A673 (cell line): ENCODE results near the gene CREB5. TPM values are rescaled to one million over a fixed set of nuclear protein-coding genes. Genes with fewer than 3 reads are reported as not detected.

ENCODE experiments used
- BruUV-seq: library from RNA; stranded (reverse); fragments of 400-500 nt; replicated peaks from 2 replicates; lab custom pipeline; 2021; lab: Mats Ljungman, UMichigan
- CTCF ChIA-PET: fragments of 300-600 bp; sonication (Branson Sonifier 250); formaldehyde crosslinking; loops from one replicate; lab custom pipeline; 2022; ENCODE audit warnings: antibody characterized with exemption; lab: Charles Lee
- POLR2A ChIA-PET: fragments of 300-600 bp; sonication (Branson Sonifier 250); formaldehyde crosslinking; loops from one replicate; lab custom pipeline; 2022; ENCODE audit warnings: antibody characterized with exemption; ENCODE audit not compliant: low non-redundant PET; lab: Charles Lee
- DNase-seq: peaks from one replicate; pipeline ENCODE4 v3.0.0-alpha.2; 2015; ENCODE audit warnings: low spot score
- H3K27ac ChIP-seq: fragments of 200-600 bp; sonication (generic); 2 replicates; pipeline ENCODE4 v1.5.1; 2016; ENCODE audit warnings: mixed run types, low read depth, mild to moderate bottlenecking, mixed read lengths, antibody characterized with exemption, low read length; ENCODE audit not compliant: poor library complexity, severe bottlenecking
- H3K27me3 ChIP-seq: fragments of 200-600 bp; sonication (generic); replicated peaks from 2 replicates; pipeline ENCODE4 v1.6.1; 2017; ENCODE audit warnings: mixed run types, low read depth, mild to moderate bottlenecking, mixed read lengths, antibody characterized with exemption, low read length; ENCODE audit not compliant: insufficient read depth, poor library complexity
- H3K36me3 ChIP-seq: fragments of 200-600 bp; sonication (generic); 2 replicates; pipeline ENCODE4 v1.6.1; 2016; ENCODE audit warnings: mixed run types, mild to moderate bottlenecking, mixed read lengths, antibody characterized with exemption, low read length; ENCODE audit not compliant: insufficient read depth, poor library complexity, severe bottlenecking
- H3K4me1 ChIP-seq: fragments of 200-600 bp; sonication (generic); 2 replicates; pipeline ENCODE4 v1.6.1; 2017; ENCODE audit warnings: mixed run types, mild to moderate bottlenecking, mixed read lengths, antibody characterized with exemption, low read length; ENCODE audit not compliant: insufficient read depth, poor library complexity, severe bottlenecking
- H3K4me3 ChIP-seq: fragments of 200-600 bp; sonication (generic); 2 replicates; pipeline ENCODE4 v1.5.1; 2016; ENCODE audit warnings: low read depth, mixed run types, mild to moderate bottlenecking, mixed read lengths, low read length; ENCODE audit not compliant: poor library complexity, severe bottlenecking
- H3K9me3 ChIP-seq: fragments of 200-600 bp; sonication (generic); 2 replicates; pipeline ENCODE4 v1.6.1; 2016; ENCODE audit warnings: mixed run types, low read depth, mild to moderate bottlenecking, mixed read lengths, antibody characterized with exemption, low read length; ENCODE audit not compliant: poor library complexity, severe bottlenecking
- EZH2 ChIP-seq: fragments of 200-600 bp; sonication (generic); IDR thresholded peaks from 2 replicates; pipeline ENCODE4 v1.6.1; 2017; ENCODE audit warnings: borderline replicate concordance, low read depth, mild to moderate bottlenecking, mixed read lengths, antibody characterized with exemption, low read length; ENCODE audit not compliant: poor library complexity, severe bottlenecking
- intact Hi-C: fragments of 100-400 bp; cut with micrococcal nuclease; formaldehyde crosslinking; loops from one replicate; pipeline ENCODE4 v1.10.0; 2022; ENCODE audit not compliant: unreplicated experiment
- total RNA-seq: library from RNA; stranded (reverse); gene quantifications from 2 replicates; pipeline ENCODE4 v1.2.3, GENCODE V29; 2021
- TF ChIP-seq, protein P1 (sequence below): fragments of 300-800, 200-600 bp; sonication (generic); conservative IDR thresholded peaks from 2 replicates; pipeline ENCODE4 v1.5.1; 2017; ENCODE audit warnings: low read depth, mild to moderate bottlenecking, antibody characterized with exemption, low read length, moderate library complexity, mixed read lengths

The CREB5 gene
- total RNA-seq, 1 experiment from 2014 or later = 10.3 TPM

DNA sequence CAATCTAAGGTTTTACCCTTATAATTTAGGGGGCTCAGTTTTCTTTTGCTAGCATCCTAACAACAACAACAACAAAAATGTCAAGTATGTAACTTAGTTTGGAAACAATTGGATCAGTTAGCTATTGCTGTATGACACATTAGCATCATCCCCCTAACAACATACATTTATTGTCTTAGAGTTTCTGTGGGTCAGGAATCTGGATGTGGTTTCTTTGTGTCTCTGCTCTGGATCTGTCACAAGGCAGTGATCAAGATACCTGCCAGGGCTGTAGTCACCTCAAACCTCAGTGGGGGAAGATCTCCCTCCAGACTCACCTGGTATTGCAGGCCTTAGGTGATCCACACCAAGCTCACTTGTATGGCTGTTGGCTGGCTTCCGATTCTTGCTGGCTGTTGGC, 18.3 kb downstream of the CREB5 start:
- Histone ChIP-seq H3K36me3 (no peaks in the 10 kb centered on the region), H3K9me3 (no peaks in the 10 kb centered on the region), H3K27me3 (peaks cover 3% of the 10 kb centered on the region), H3K27ac (no peak overlapping the region), H3K4me3 (no peak overlapping the region), H3K4me1 (no peaks in the 10 kb centered on the region)
- DNase-seq = no peak
- no peak for TF ChIP-seq EZH2
- TF ChIP-seq, protein P1, sequence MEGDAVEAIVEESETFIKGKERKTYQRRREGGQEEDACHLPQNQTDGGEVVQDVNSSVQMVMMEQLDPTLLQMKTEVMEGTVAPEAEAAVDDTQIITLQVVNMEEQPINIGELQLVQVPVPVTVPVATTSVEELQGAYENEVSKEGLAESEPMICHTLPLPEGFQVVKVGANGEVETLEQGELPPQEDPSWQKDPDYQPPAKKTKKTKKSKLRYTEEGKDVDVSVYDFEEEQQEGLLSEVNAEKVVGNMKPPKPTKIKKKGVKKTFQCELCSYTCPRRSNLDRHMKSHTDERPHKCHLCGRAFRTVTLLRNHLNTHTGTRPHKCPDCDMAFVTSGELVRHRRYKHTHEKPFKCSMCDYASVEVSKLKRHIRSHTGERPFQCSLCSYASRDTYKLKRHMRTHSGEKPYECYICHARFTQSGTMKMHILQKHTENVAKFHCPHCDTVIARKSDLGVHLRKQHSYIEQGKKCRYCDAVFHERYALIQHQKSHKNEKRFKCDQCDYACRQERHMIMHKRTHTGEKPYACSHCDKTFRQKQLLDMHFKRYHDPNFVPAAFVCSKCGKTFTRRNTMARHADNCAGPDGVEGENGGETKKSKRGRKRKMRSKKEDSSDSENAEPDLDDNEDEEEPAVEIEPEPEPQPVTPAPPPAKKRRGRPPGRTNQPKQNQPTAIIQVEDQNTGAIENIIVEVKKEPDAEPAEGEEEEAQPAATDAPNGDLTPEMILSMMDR = no peak
- ChIA-PET CTCF (no interaction called here), POLR2A (no interaction called here)
- intact Hi-C loops = no loop called here
- BruUV-seq = no TSS peak

DNA sequence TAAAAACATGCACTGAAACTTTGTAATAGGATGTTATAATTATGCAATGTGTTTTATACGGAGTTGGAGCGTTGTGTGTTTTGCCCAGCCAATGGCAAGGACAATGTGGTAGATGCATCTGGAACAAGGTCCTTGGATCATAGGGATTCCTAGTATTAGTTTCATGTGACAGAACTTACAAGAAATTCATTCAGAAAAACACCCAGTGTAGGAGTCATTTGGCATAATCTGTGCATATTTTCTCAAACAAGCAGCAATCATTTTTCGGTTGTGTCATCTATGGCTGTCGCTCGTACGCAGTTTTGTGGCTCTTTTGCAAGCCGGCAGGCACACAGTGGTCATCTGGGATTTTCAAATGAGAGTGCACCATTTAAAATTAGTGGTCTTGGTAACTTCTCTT, 19.8 kb downstream of the CREB5 start:
- H3K4me3 ChIP-seq = no peak overlapping the region
- peaks cover 3% of the 10 kb centered on the region for H3K27me3 ChIP-seq
- CTCF ChIA-PET = no interaction called here
- H3K36me3 ChIP-seq = no peaks in the 10 kb centered on the region
- POLR2A ChIA-PET = no interaction called here
- no peak for DNase-seq
- H3K9me3 ChIP-seq = no peaks in the 10 kb centered on the region
- intact Hi-C loops = no loop called here
- H3K27ac ChIP-seq = no peak overlapping the region
- BruUV-seq = no TSS peak
- TF ChIP-seq, protein P1 = no peak
- TF ChIP-seq EZH2 = no peak
- no peaks in the 10 kb centered on the region for H3K4me1 ChIP-seq

DNA sequence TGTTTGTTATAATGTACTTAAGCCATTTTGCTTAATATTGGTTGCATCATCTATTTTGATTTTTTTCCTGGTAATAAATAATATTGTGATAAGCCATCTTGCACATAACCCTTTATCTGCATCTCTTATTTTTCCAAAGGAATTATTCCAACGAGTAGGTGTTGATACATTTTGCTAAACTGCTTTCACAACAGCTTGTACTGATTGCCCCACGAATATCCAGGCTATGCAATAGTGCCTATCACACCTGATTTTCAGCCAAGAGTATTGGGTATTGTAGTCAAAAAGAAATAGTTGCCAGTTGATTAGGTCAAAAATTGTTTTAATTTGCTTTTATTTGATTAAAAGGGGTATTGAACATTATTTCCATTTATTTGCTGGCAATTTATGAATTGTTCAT, 20.7 kb downstream of the CREB5 start:
- H3K27me3 ChIP-seq = peaks cover 3% of the 10 kb centered on the region
- no peaks in the 10 kb centered on the region for H3K4me1 ChIP-seq
- intact Hi-C loops = no loop called here
- H3K9me3 ChIP-seq = no peaks in the 10 kb centered on the region
- POLR2A ChIA-PET = no interaction called here
- CTCF ChIA-PET = no interaction called here
- no TSS peak for BruUV-seq
- no peak overlapping the region for H3K27ac ChIP-seq
- no peak overlapping the region for H3K4me3 ChIP-seq
- DNase-seq = no peak
- no peak for TF ChIP-seq EZH2
- TF ChIP-seq, protein P1 = no peak
- no peaks in the 10 kb centered on the region for H3K36me3 ChIP-seq
